HUES48 (cell line): ENCODE measurements around the gene ATP2B2.

ENCODE experiments used
- H3K27ac ChIP-seq: one replicate; pipeline ENCODE4 v1.7.0; 2013; ENCODE audit warnings: low read depth, low read length, inconsistent platforms
- H3K27me3 ChIP-seq: 2 replicates; pipeline ENCODE4 v1.6.1; 2013; ENCODE audit warnings: mild to moderate bottlenecking, low read length; ENCODE audit not compliant: control insufficient read depth, insufficient read depth
- H3K36me3 ChIP-seq: 2 replicates; pipeline ENCODE4 v1.6.1; 2013; ENCODE audit warnings: low read length; ENCODE audit not compliant: control insufficient read depth, insufficient read depth
- H3K4me1 ChIP-seq: 2 replicates; pipeline ENCODE4 v1.6.1; 2013; ENCODE audit warnings: mild to moderate bottlenecking, low read length; ENCODE audit not compliant: control insufficient read depth, insufficient read depth
- H3K4me3 ChIP-seq: 2 replicates; pipeline ENCODE4 v1.5.1; 2013; ENCODE audit warnings: mild to moderate bottlenecking, low read depth, low read length
- H3K9ac ChIP-seq: 2 replicates; pipeline ENCODE4 v1.6.1; 2013; ENCODE audit warnings: mild to moderate bottlenecking, low read depth, low read length, moderate library complexity
- H3K9me3 ChIP-seq: 2 replicates; pipeline ENCODE4 v1.6.1; 2013; ENCODE audit warnings: low read length; ENCODE audit not compliant: control insufficient read depth, insufficient read depth

ATP2B2 gene

DNA sequence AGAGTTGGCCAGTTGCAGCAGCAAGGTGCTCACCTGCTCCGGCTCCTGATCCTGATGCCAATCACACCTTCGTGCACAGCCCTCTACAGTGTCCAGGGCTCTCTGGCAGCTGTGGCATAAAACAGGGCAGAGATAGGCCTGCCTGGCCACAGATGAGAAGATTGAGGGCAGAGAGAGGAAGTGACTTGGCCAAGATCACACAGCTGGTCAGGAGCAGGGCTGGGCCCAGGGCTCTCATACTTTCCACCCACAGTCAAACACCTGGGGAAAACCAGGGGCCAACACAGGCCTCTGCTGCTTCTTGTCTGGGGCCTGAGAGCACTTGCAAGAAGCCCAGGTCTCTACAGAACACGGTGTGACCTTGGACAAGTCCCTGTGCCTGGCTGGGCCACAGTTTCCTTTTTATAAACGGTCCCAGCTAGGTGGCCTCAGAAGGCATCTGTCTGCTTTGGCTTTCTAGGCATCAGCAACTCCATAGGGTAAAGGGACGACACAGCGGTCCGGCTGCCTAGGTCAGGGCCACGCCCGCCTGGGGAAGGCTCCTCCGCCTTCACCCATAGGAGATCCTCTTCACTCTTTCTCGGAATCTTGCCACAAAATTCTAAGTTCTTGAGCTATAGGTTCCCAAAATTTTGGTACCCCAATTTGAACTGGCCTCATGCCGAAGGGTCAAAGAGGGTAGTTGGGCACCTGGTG, 3.1 kb downstream of the ATP2B2 start:
- no peak overlapping the region for H3K27ac ChIP-seq
- no peaks in the 10 kb centered on the region for H3K36me3 ChIP-seq
- peaks cover 10% of the 10 kb centered on the region; the same call in 1 of the 2 replicates for H3K27me3 ChIP-seq
- H3K9me3 ChIP-seq = no peaks in the 10 kb centered on the region
- H3K4me1 ChIP-seq = peaks cover 3% of the 10 kb centered on the region; the same call in 1 of the 2 replicates
- H3K9ac ChIP-seq = no peak overlapping the region
- no peak overlapping the region for H3K4me3 ChIP-seq

DNA sequence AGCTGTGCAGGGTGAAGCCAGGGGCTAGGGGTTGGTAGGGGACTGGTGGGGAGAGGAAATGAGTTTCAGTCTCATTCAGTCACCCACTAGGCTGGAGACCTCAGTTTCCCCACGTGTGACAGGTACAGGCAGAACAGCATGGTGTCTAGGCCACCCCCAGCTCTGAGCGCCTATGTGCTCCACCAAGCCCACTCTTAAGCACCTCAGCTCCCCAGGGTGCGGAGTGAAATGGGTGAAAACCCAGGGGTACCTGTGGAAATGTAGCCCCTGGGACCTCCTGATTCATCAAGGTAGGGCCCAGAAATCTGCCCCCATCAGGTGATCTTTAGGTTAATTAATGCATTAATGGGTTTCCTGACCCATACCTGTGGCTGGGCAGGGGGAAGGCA, 3.7 kb downstream of the ATP2B2 start:
- no peaks in the 10 kb centered on the region for H3K9me3 ChIP-seq
- no peaks in the 10 kb centered on the region for H3K36me3 ChIP-seq
- peaks cover 10% of the 10 kb centered on the region; the same call in 1 of the 2 replicates for H3K27me3 ChIP-seq
- no peak overlapping the region for H3K4me3 ChIP-seq
- no peak overlapping the region for H3K9ac ChIP-seq
- peaks cover 3% of the 10 kb centered on the region; the same call in 1 of the 2 replicates for H3K4me1 ChIP-seq
- H3K27ac ChIP-seq = no peak overlapping the region

DNA sequence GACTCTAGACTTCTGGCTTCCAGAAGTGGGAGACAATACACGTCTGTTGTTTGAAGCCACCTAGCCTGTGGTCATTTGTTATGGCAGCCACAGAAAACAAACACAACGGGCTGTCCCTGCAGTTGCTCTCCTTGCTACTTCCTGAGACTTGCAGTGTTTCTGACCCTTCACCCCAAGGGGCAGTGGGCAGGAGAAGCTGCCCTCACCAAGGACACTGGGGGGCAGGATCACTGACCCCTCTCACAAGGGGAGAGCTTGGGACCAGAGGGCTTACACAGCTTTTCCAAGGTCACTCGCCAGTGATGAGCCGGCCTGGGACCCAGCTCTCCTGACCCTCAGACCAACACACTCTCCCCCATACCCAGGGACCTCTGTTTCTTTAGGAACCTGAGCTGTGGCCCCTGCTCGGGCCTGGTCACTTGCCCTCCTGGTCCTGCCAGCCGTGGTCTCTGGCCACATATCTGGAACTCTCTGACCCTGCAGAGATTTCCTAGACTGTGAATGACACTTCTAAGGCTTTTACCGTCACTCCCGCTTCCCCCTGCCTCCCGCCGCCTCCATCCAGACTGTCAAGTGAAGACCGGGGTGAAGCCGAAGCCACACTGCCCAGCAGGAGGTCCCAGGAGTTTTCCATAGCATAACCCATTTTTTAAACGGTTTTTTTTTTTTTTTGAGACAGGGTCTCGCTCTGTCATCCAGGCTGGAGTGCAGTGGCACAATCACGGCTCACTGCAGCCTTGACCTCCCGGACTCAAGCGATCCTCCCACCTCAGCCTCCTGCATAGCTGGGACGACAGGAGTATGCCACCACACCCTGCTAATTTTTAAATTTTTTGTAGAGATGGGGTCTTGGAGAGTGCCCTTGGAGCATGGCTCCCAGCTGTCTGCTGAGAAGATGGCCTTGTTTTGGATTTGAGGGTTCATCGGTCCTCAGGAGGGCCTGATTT, 4.4 kb downstream of the ATP2B2 start:
- peaks cover 3% of the 10 kb centered on the region; the same call in 1 of the 2 replicates for H3K4me1 ChIP-seq
- H3K9me3 ChIP-seq = no peaks in the 10 kb centered on the region
- no peak overlapping the region for H3K4me3 ChIP-seq
- H3K9ac ChIP-seq = no peak overlapping the region
- H3K27ac ChIP-seq = no peak overlapping the region
- no peaks in the 10 kb centered on the region for H3K36me3 ChIP-seq
- H3K27me3 ChIP-seq = peaks cover 10% of the 10 kb centered on the region; the same call in 1 of the 2 replicates

DNA sequence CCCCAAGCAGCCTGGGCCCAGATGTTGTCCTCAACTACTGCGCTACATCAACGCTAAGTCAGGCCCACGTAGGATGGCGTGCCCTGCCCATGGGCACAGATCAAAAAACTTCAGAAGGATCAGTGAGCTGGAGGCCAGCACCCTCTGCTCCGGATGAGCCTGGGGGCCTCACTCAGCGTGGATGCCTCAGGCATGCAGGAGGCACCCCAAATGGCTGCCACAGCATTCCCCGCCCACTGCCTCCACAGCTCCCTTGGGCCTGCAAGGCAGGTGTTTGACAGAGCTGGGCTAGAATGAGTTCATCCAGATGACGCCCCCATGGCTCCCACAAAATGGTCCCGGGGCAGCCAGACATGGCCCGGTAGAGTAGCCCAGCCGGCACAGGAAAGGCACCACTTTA, 7.1 kb downstream of the ATP2B2 start:
- Histone ChIP-seq H3K9ac (no peak overlapping the region), H3K36me3 (no peaks in the 10 kb centered on the region), H3K27me3 (no peaks in the 10 kb centered on the region), H3K9me3 (no peaks in the 10 kb centered on the region), H3K4me3 (no peak overlapping the region), H3K27ac (no peak overlapping the region), H3K4me1 (0 out of 2 replicates have a peak, but pooled peaks cover 2% of the 10 kb centered on the region)

DNA sequence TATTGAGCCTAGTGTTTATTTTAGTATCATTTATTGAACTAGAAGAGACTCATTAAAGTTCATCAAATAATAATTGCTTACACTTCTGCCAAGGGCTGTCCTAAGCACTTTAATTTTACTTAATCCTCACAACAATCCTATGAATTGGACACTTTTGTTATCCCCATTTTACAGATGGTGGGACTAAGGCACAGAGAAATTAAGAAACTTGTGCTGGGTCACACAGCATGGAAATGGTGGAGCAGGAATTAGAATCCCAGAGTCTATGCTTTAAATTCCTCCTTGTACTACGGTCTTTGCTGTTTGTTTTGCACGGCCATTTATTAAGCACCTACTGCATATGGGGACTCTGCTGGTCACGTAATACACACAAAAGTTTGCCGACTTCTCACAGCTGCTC, 7.9 kb downstream of the ATP2B2 start:
- Histone ChIP-seq H3K9me3 (no peaks in the 10 kb centered on the region), H3K27ac (no peak overlapping the region), H3K27me3 (no peaks in the 10 kb centered on the region), H3K4me3 (no peak overlapping the region), H3K4me1 (0 out of 2 replicates have a peak, but pooled peaks cover 2% of the 10 kb centered on the region), H3K36me3 (no peaks in the 10 kb centered on the region), H3K9ac (no peak overlapping the region)

DNA sequence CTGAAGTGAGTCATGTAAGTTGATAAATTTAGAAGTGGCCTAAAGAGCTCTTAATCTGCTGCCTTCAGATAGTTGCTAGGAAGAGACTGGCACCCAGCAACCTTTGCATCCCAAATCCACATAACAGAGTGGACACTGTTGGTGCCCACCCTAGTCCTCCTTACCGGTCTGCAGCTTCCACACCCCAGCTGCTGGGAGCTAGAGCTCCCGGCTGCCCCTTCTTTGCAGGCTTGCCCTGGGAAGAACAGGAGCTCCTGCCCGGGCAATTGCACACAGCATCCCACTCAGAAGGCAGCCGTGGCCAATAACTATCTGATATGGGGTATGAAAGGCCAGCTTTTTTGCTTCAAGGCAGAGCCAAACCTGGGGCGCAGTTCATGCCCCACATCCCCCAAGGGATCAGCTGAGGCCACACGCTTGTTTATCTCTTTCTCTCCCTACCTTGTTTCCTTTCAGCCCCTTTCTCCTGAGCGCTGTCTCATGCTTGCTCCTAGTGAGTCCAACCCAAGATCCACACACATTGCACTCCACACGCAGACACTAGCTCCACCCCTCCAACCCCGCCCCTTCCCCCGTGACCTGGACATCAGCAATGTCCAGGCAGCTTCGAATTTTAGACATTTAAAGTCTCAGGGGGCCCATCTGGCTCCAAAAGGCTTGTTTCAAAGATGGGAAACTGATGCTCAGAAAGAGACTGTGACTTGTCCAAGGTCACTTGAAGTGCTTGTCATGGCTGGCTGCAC, 9.1 kb downstream of the ATP2B2 start:
- H3K9me3 ChIP-seq = no peaks in the 10 kb centered on the region
- no peak overlapping the region for H3K9ac ChIP-seq
- H3K27ac ChIP-seq = no peak overlapping the region
- 0 out of 2 replicates have a peak, but pooled peaks cover 2% of the 10 kb centered on the region for H3K4me1 ChIP-seq
- H3K27me3 ChIP-seq = no peaks in the 10 kb centered on the region
- no peaks in the 10 kb centered on the region for H3K36me3 ChIP-seq
- H3K4me3 ChIP-seq = no peak overlapping the region

DNA sequence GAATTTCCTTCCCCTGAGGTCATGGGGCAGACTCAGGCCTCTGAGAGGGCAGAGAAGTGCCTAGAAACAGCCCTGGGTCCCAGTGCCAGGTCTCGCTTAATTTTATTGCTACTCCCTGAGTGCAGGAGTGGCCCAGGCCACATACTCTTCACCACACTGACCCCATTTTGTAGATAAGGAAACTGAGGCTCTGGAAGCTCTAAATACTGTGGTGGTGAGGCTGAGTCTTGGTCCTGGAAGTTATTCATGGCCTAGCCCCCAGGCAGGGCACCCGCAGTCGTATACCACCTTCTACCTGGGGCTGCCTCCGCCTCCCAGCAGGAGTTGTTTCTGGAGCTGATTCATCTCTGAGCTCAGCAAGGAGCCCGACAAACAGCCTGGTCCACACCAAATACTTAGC, 9.8 kb downstream of the ATP2B2 start:
- Histone ChIP-seq H3K27ac (no peak overlapping the region), H3K27me3 (no peaks in the 10 kb centered on the region), H3K36me3 (no peaks in the 10 kb centered on the region), H3K4me1 (0 out of 2 replicates have a peak, but pooled peaks cover 2% of the 10 kb centered on the region), H3K4me3 (no peak overlapping the region), H3K9ac (no peak overlapping the region), H3K9me3 (no peaks in the 10 kb centered on the region)

DNA sequence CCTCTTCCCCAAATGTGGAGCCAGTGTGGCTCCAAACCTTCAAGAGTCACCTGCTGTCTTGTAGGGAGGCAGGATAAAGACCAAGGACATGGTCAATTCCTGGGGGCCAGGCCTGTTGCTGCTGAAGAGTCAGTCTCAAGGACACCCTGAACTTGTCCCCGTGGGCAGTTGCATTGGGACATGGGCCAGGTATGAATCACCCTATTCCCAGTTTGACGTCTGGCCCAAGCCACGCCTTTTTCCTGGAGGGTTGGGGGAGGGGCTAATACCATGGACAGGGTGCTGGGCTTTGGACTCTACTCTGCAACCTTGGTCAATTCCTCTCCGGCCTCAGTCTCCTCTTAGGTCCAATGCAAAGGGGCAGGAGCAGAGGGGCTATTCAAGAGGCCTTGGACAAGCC, 10.4 kb downstream of the ATP2B2 start:
- no peak overlapping the region for H3K27ac ChIP-seq
- 0 out of 2 replicates have a peak, but pooled peaks cover 2% of the 10 kb centered on the region for H3K4me1 ChIP-seq
- no peaks in the 10 kb centered on the region for H3K36me3 ChIP-seq
- H3K9me3 ChIP-seq = no peaks in the 10 kb centered on the region
- H3K4me3 ChIP-seq = no peak overlapping the region
- no peaks in the 10 kb centered on the region for H3K27me3 ChIP-seq
- no peak overlapping the region for H3K9ac ChIP-seq

DNA sequence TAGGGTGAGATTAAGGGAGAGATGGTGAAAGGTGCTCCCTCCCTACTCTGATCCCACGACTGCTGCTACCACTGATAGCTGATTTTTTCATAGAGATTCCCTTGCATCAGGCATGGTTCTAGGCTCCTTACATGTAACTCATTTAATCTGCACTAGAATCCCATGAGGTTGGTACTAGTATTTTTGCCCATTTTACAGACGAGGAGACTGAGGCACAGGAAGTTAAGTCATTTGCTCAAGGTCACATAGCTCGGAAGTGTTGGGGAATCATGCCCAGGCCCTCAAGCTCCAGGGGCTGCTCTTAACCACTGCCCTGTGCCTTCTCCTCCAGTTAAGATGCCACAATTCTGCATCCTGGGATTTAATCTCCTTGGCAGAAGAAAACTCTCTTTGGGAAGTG, 11.2 kb downstream of the ATP2B2 start:
- Histone ChIP-seq H3K4me1 (0 out of 2 replicates have a peak, but pooled peaks cover 2% of the 10 kb centered on the region), H3K27me3 (no peaks in the 10 kb centered on the region)

DNA sequence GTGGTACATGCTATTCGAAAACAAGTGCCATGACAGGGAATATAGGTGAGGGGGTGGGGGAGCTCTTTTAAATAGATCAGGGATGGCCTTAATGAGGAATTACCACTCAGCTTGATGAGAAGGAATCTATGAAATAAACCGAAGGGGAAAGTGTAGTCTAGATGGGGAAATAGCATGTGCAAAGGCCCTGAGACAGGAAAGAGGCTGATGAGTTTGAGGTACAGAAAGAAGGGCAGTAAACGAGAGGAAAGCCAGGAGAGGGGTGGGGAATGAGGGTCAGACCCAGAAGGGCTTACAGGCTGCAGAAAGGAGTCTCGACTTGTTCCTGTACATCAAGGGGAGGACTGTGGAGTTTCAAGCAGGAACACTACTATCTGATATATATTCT, 12.2 kb downstream of the ATP2B2 start:
- Histone ChIP-seq H3K9me3 (no peaks in the 10 kb centered on the region), H3K4me3 (no peak overlapping the region), H3K27ac (no peak overlapping the region), H3K27me3 (no peaks in the 10 kb centered on the region), H3K4me1 (0 out of 2 replicates have a peak, but pooled peaks cover 2% of the 10 kb centered on the region), H3K9ac (no peak overlapping the region), H3K36me3 (no peaks in the 10 kb centered on the region)

More for the DNA sequence above, 11.2 kb downstream of the ATP2B2 start:
- H3K9me3 ChIP-seq = no peaks in the 10 kb centered on the region
- H3K9ac ChIP-seq = no peak overlapping the region
- no peak overlapping the region for H3K27ac ChIP-seq
- H3K36me3 ChIP-seq = no peaks in the 10 kb centered on the region
- no peak overlapping the region for H3K4me3 ChIP-seq
